ENCODE results near the gene RCL1.

RCL1 gene

GRCh38 chr9:4755026-4755609 is 37.6 kb upstream of the RCL1 start:
- TF ChIP-seq YY1 (IDR thresholded peaks at IDR 0.05; ENCODE audit: insufficient read depth, insufficient read length) (no peak), SUZ12 (IDR thresholded peaks at IDR 0.05; ENCODE audit: extremely low read depth, insufficient read depth, insufficient read length) (no peak), ZNF274 (IDR thresholded peaks at IDR 0.05; ENCODE audit: low read depth, low read length) (no peak)
- DNase-seq (ENCODE audit: low read depth, low spot score), result no peak
- no peaks in the 10 kb centered on the region for H3K4me1 ChIP-seq (ENCODE audit: insufficient read depth, insufficient read length)
- H3K36me3 ChIP-seq (ENCODE audit: insufficient read depth, insufficient read length, low read length), result no peaks in the 10 kb centered on the region
- H3K27me3 ChIP-seq (ENCODE audit: insufficient read depth, insufficient read length), result no peaks in the 10 kb centered on the region
- H3K9ac ChIP-seq (ENCODE audit: insufficient read length, low read depth), result no peak overlapping the region
- no peak overlapping the region for H3K4me3 ChIP-seq (ENCODE audit: insufficient read length, low read depth)
- H3K9me3 ChIP-seq (ENCODE audit: insufficient read depth, low read length), result no peaks in the 10 kb centered on the region; the same call in 1 of the 2 replicates

- H3K27me3 ChIP-seq (ENCODE audit: insufficient read depth, insufficient read length), result no peaks in the 10 kb centered on the region
- no peaks in the 10 kb centered on the region for H3K9me3 ChIP-seq (ENCODE audit: insufficient read depth, low read length)
- no peak overlapping the region for H3K4me3 ChIP-seq (ENCODE audit: insufficient read length, low read depth)
- no peak overlapping the region for H3K9ac ChIP-seq (ENCODE audit: insufficient read length, low read depth)
- H3K4me1 ChIP-seq (ENCODE audit: insufficient read depth, insufficient read length), result no peaks in the 10 kb centered on the region
- DNase-seq (ENCODE audit: low read depth, low spot score), result no peak
- no peak for TF ChIP-seq SUZ12 (IDR thresholded peaks at IDR 0.05; ENCODE audit: extremely low read depth, insufficient read depth, insufficient read length)
- TF ChIP-seq ZNF274 (IDR thresholded peaks at IDR 0.05; ENCODE audit: low read depth, low read length), result no peak
- TF ChIP-seq YY1 (IDR thresholded peaks at IDR 0.05; ENCODE audit: insufficient read depth, insufficient read length), result no peak
- no peaks in the 10 kb centered on the region for H3K36me3 ChIP-seq (ENCODE audit: insufficient read depth, insufficient read length, low read length)
These were observed 36.3 kb upstream of the RCL1 start for GRCh38 chr9:4756420-4756819.

- Histone ChIP-seq H3K9ac (ENCODE audit: insufficient read length, low read depth) (no peak overlapping the region), H3K27me3 (ENCODE audit: insufficient read depth, insufficient read length) (no peaks in the 10 kb centered on the region), H3K9me3 (ENCODE audit: insufficient read depth, low read length) (no peaks in the 10 kb centered on the region), H3K36me3 (ENCODE audit: insufficient read depth, insufficient read length, low read length) (no peaks in the 10 kb centered on the region), H3K4me3 (ENCODE audit: insufficient read length, low read depth) (no peak overlapping the region), H3K4me1 (ENCODE audit: insufficient read depth, insufficient read length) (peaks cover 4% of the 10 kb centered on the region)
- no peak for TF ChIP-seq YY1 (IDR thresholded peaks at IDR 0.05; ENCODE audit: insufficient read depth, insufficient read length)
- no peak for TF ChIP-seq SUZ12 (IDR thresholded peaks at IDR 0.05; ENCODE audit: extremely low read depth, insufficient read depth, insufficient read length)
- TF ChIP-seq ZNF274 (IDR thresholded peaks at IDR 0.05; ENCODE audit: low read depth, low read length), result no peak
- no peak for DNase-seq (ENCODE audit: low read depth, low spot score)
These were observed 32.6 kb upstream of the RCL1 start for GRCh38 chr9:4760122-4760521.

- no peak for TF ChIP-seq ZNF274 (IDR thresholded peaks at IDR 0.05; ENCODE audit: low read depth, low read length)
- no peak for TF ChIP-seq YY1 (IDR thresholded peaks at IDR 0.05; ENCODE audit: insufficient read depth, insufficient read length)
- no peak for TF ChIP-seq SUZ12 (IDR thresholded peaks at IDR 0.05; ENCODE audit: extremely low read depth, insufficient read depth, insufficient read length)
- H3K4me1 ChIP-seq (ENCODE audit: insufficient read depth, insufficient read length), result peaks cover 4% of the 10 kb centered on the region
- peak; percentile 71 for DNase-seq (ENCODE audit: low read depth, low spot score)
These were observed 30.4 kb upstream of the RCL1 start for GRCh38 chr9:4762108-4762885.

GRCh38 chr9:4762886-4763541 is 29.7 kb upstream of the RCL1 start:
- DNase-seq (ENCODE audit: low read depth, low spot score), result no peak
- Histone ChIP-seq H3K9me3 (ENCODE audit: insufficient read depth, low read length) (no peaks in the 10 kb centered on the region), H3K9ac (ENCODE audit: insufficient read length, low read depth) (peak overlapping the region; percentile 24), H3K27me3 (ENCODE audit: insufficient read depth, insufficient read length) (no peaks in the 10 kb centered on the region), H3K4me3 (ENCODE audit: insufficient read length, low read depth) (peak overlapping the region; percentile 9), H3K4me1 (ENCODE audit: insufficient read depth, insufficient read length) (peaks cover 4% of the 10 kb centered on the region), H3K36me3 (ENCODE audit: insufficient read depth, insufficient read length, low read length) (no peaks in the 10 kb centered on the region)
- TF ChIP-seq ZNF274 (IDR thresholded peaks at IDR 0.05; ENCODE audit: low read depth, low read length), result no peak
- TF ChIP-seq YY1 (IDR thresholded peaks at IDR 0.05; ENCODE audit: insufficient read depth, insufficient read length), result no peak
- no peak for TF ChIP-seq SUZ12 (IDR thresholded peaks at IDR 0.05; ENCODE audit: extremely low read depth, insufficient read depth, insufficient read length)

More at GRCh38 chr9:4762108-4762885, 30.4 kb upstream of the RCL1 start:
- no peak overlapping the region for H3K4me3 ChIP-seq (ENCODE audit: insufficient read length, low read depth)
- H3K9ac ChIP-seq (ENCODE audit: insufficient read length, low read depth), result peak overlapping the region; percentile 9
- H3K9me3 ChIP-seq (ENCODE audit: insufficient read depth, low read length), result no peaks in the 10 kb centered on the region
- no peaks in the 10 kb centered on the region for H3K27me3 ChIP-seq (ENCODE audit: insufficient read depth, insufficient read length)
- H3K36me3 ChIP-seq (ENCODE audit: insufficient read depth, insufficient read length, low read length), result no peaks in the 10 kb centered on the region

GRCh38 chr9:4764033-4764432 is 28.7 kb upstream of the RCL1 start:
- Histone ChIP-seq H3K9ac (ENCODE audit: insufficient read length, low read depth) (peak overlapping the region; percentile 6), H3K27me3 (ENCODE audit: insufficient read depth, insufficient read length) (no peaks in the 10 kb centered on the region), H3K36me3 (ENCODE audit: insufficient read depth, insufficient read length, low read length) (no peaks in the 10 kb centered on the region), H3K4me3 (ENCODE audit: insufficient read length, low read depth) (no peak overlapping the region), H3K4me1 (ENCODE audit: insufficient read depth, insufficient read length) (peaks cover 4% of the 10 kb centered on the region), H3K9me3 (ENCODE audit: insufficient read depth, low read length) (no peaks in the 10 kb centered on the region)
- TF ChIP-seq SUZ12 (IDR thresholded peaks at IDR 0.05; ENCODE audit: extremely low read depth, insufficient read depth, insufficient read length), result no peak
- TF ChIP-seq YY1 (IDR thresholded peaks at IDR 0.05; ENCODE audit: insufficient read depth, insufficient read length), result no peak
- no peak for TF ChIP-seq ZNF274 (IDR thresholded peaks at IDR 0.05; ENCODE audit: low read depth, low read length)
- no peak for DNase-seq (ENCODE audit: low read depth, low spot score)

- peaks cover 1% of the 10 kb centered on the region for H3K4me1 ChIP-seq (ENCODE audit: insufficient read depth, insufficient read length)
These were observed 24.1 kb upstream of the RCL1 start for GRCh38 chr9:4768681-4769080.

More at GRCh38 chr9:4768681-4769080, 24.1 kb upstream of the RCL1 start:
- Histone ChIP-seq H3K36me3 (ENCODE audit: insufficient read depth, insufficient read length, low read length) (no peaks in the 10 kb centered on the region), H3K9me3 (ENCODE audit: insufficient read depth, low read length) (no peaks in the 10 kb centered on the region), H3K27me3 (ENCODE audit: insufficient read depth, insufficient read length) (no peaks in the 10 kb centered on the region), H3K9ac (ENCODE audit: insufficient read length, low read depth) (no peak overlapping the region), H3K4me3 (ENCODE audit: insufficient read length, low read depth) (no peak overlapping the region)
- DNase-seq (ENCODE audit: low read depth, low spot score), result no peak
- TF ChIP-seq YY1 (IDR thresholded peaks at IDR 0.05; ENCODE audit: insufficient read depth, insufficient read length) (no peak), SUZ12 (IDR thresholded peaks at IDR 0.05; ENCODE audit: extremely low read depth, insufficient read depth, insufficient read length) (no peak), ZNF274 (IDR thresholded peaks at IDR 0.05; ENCODE audit: low read depth, low read length) (no peak)

All from NT2/D1 (cell line).